K562 (cell line): ENCODE measurements around the gene CREM. TPM values are rescaled to one million over a fixed set of nuclear protein-coding genes. Genes with fewer than 3 reads are reported as not detected.
A peak's percentile ranks its signal among the peaks of the same experiment; 100 is the strongest.

ENCODE experiments used
- ATAC-seq: fragments of 200-7000 bp; cut with Tn5 transposase; 3 replicates; pipeline ENCODE4 v1.9.1; 2020; ENCODE audit warnings: moderate library complexity
- BruUV-seq: library from RNA; stranded (reverse); fragments of 400-500 nt; replicated peaks from 2 replicates; lab custom pipeline; 2021; lab: Mats Ljungman, UMichigan
- CTCF ChIA-PET: fragments of 300-600 bp; formaldehyde crosslinking; extraction: SDS; loops from one replicate; lab custom pipeline; 2021; ENCODE audit warnings: low intra/inter-chr PET ratio; lab: Yijun Ruan, JAX
- POLR2A ChIA-PET: fragments of 300-600, 350-650 bp; sonication (Branson Sonifier 250); formaldehyde crosslinking; extraction: SDS; loops from one replicate; lab custom pipeline; 2021; ENCODE audit warnings: antibody characterized with exemption, inconsistent platforms; lab: Yijun Ruan, JAX
- DNase-seq, 4 experiments: peaks; one replicate each; pipeline versions ENCODE4 v3.0.0 to v3.0.0-alpha.2; 2011 to 2018; ENCODE audit warnings: low spot score in 3 of 4, mixed read lengths in 3 of 4; ENCODE audit errors: extremely low read depth in 1 of 4
- FAIRE-seq: peaks from 2 replicates; lab custom pipeline; 2011; peaks lifted over from hg19 to GRCh38; lab: Jason Lieb, UNC
- H2AFZ ChIP-seq: 2 replicates; pipeline ENCODE4 v1.6.0; 2011; ENCODE audit warnings: low read depth, low read length, control low read depth, inconsistent platforms
- H3K27ac ChIP-seq: fragments of 200-600 bp; 3 replicates; pipeline ENCODE4 v1.8.0; 2011; ENCODE audit warnings: low read depth, mild to moderate bottlenecking, control low read depth, inconsistent platforms, low read length, moderate library complexity, mixed read lengths; ENCODE audit errors: extremely low read depth
- H3K27me3 ChIP-seq, 2 experiments: fragments of 300-600 bp in 1 of 2; 2 replicates in 1 of 2; 3 replicates in 1 of 2; pipeline versions ENCODE4 v1.6.0 to v1.8.0; 2011; ENCODE audit warnings: inconsistent platforms in 2 of 2, low read length in 2 of 2, mild to moderate bottlenecking in 1 of 2, mixed read lengths in 1 of 2, moderate library complexity in 1 of 2; ENCODE audit not compliant: control insufficient read depth in 2 of 2, insufficient read depth in 2 of 2
- H3K36me3 ChIP-seq: fragments of 300-600 bp; 3 replicates; pipeline ENCODE4 v1.8.0; 2011; ENCODE audit warnings: mild to moderate bottlenecking, low read length, inconsistent platforms; ENCODE audit not compliant: control insufficient read depth, insufficient read depth
- H3K4me1 ChIP-seq, 2 experiments: fragments of 200-600 bp in 1 of 2; replicated peaks in 1 of 2; 2 replicates in 1 of 2; 3 replicates in 1 of 2; pipeline versions ENCODE4 v1.5.1 to v1.8.0; 2011; ENCODE audit warnings: inconsistent platforms in 2 of 2, low read length in 2 of 2, mild to moderate bottlenecking in 1 of 2, mixed read lengths in 1 of 2, moderate library complexity in 1 of 2; ENCODE audit not compliant: control insufficient read depth in 2 of 2, insufficient read depth in 2 of 2
- H3K4me2 ChIP-seq: 2 replicates; pipeline ENCODE4 v1.6.1; 2011; ENCODE audit warnings: low read length, control low read depth, inconsistent platforms, mixed read lengths; ENCODE audit not compliant: insufficient read depth
- H3K4me3 ChIP-seq: fragments of 200-600 bp; sonication (generic), shearing (Covaris generic); 2 replicates; pipeline ENCODE4 v1.5.1; 2016; ENCODE audit warnings: control low read depth, inconsistent platforms
- H3K79me2 ChIP-seq: fragments of 200-600 bp; 3 replicates; pipeline ENCODE4 v1.8.0; 2011; ENCODE audit warnings: low read length, inconsistent platforms; ENCODE audit not compliant: control insufficient read depth, insufficient read depth
- H3K9ac ChIP-seq, 2 experiments: 2 replicates each; pipeline versions ENCODE4 v1.6.0 to v1.6.1; 2011; ENCODE audit warnings: low read depth in 2 of 2, low read length in 2 of 2, control low read depth in 1 of 2, inconsistent platforms in 1 of 2, mild to moderate bottlenecking in 1 of 2, mixed read lengths in 1 of 2; ENCODE audit not compliant: insufficient read depth in 1 of 2
- H3K9me1 ChIP-seq: one replicate; pipeline ENCODE4 v1.6.0; 2011; ENCODE audit warnings: inconsistent platforms, mild to moderate bottlenecking, low read length, moderate library complexity; ENCODE audit not compliant: control insufficient read depth, insufficient read depth
- H3K9me3 ChIP-seq: replicated peaks from 2 replicates; pipeline ENCODE4 v1.5.1; 2011; ENCODE audit warnings: low read depth, low read length, inconsistent platforms; ENCODE audit not compliant: control insufficient read depth, insufficient read depth
- H4K20me1 ChIP-seq: replicated peaks from 2 replicates; pipeline ENCODE4 v1.6.1; 2011; ENCODE audit warnings: low read length, inconsistent platforms, mixed read lengths; ENCODE audit not compliant: control insufficient read depth, insufficient read depth
- BCOR ChIP-seq: fragments of 450-650 bp; IDR thresholded peaks from 2 replicates; pipeline ENCODE4 v1.6.1; 2016
- ETS2 ChIP-seq: IDR thresholded peaks from 2 replicates; pipeline ENCODE4 v1.6.1; 2016; ENCODE audit warnings: borderline replicate concordance, missing genetic modification characterization, mild to moderate bottlenecking, moderate library complexity, missing compliant biosample characterization; ENCODE audit not compliant: poor library complexity, severe bottlenecking
- FOXJ3 ChIP-seq: sonication (generic); formaldehyde crosslinking; IDR thresholded peaks from 2 replicates; pipeline ENCODE4 v1.4.0; 2020; ENCODE audit warnings: mild to moderate bottlenecking, missing genetic modification reagents
- FOXK1 ChIP-seq: sonication (generic); formaldehyde crosslinking; IDR thresholded peaks from 2 replicates; pipeline ENCODE4 v1.8.0; 2022; ENCODE audit warnings: missing genetic modification reagents, mild to moderate bottlenecking, borderline replicate concordance
- GTF2A2 ChIP-seq: IDR thresholded peaks from 2 replicates; pipeline ENCODE4 v1.6.1; 2016; ENCODE audit warnings: mild to moderate bottlenecking, missing genetic modification characterization, missing compliant biosample characterization
- RBM14 ChIP-seq: fragments of 200-400 bp; formaldehyde crosslinking; IDR thresholded peaks from 2 replicates; pipeline ENCODE4 v1.6.1; 2018; ENCODE audit warnings: low read depth, mild to moderate bottlenecking, low read length, moderate library complexity, borderline replicate concordance; ENCODE audit not compliant: insufficient read depth
- RFX7 ChIP-seq: fragments of 250-450 bp; sonication (Bioruptor Pico); IDR thresholded peaks from 2 replicates; pipeline ENCODE4 v1.5.1; 2021; ENCODE audit warnings: mild to moderate bottlenecking
- ZFX ChIP-seq: sonication (generic); formaldehyde crosslinking; IDR thresholded peaks from 2 replicates; pipeline ENCODE4 v1.8.0; 2022; ENCODE audit warnings: mild to moderate bottlenecking, missing genetic modification reagents, moderate library complexity
- ZNF134 ChIP-seq: fragments of 250-450 bp; sonication (Bioruptor Pico); conservative IDR thresholded peaks from 2 replicates; pipeline ENCODE4 v1.4.0; 2020
- ZNF140 ChIP-seq: fragments of 250-450 bp; sonication (Bioruptor Pico); IDR thresholded peaks from 2 replicates; pipeline ENCODE4 v1.8.0; 2021; ENCODE audit warnings: moderate library complexity, mild to moderate bottlenecking, inconsistent platforms
- ZNF165 ChIP-seq: fragments of 250-450 bp; sonication (Bioruptor Pico); IDR thresholded peaks from 2 replicates; pipeline ENCODE4 v1.4.0; 2020; ENCODE audit warnings: borderline replicate concordance
- ZNF212 ChIP-seq: fragments of 450-650 bp; formaldehyde crosslinking; IDR thresholded peaks from 2 replicates; pipeline ENCODE4 v1.4.0; 2020; ENCODE audit warnings: mild to moderate bottlenecking
- ZNF232 ChIP-seq: sonication (generic); formaldehyde crosslinking; IDR thresholded peaks from 2 replicates; pipeline ENCODE4 v1.8.0; 2022; ENCODE audit warnings: mild to moderate bottlenecking, missing genetic modification reagents
- ZNF239 ChIP-seq: fragments of 250-450 bp; sonication (Bioruptor Pico); IDR thresholded peaks from 2 replicates; pipeline ENCODE4 v1.4.0; 2020; ENCODE audit warnings: mild to moderate bottlenecking
- ZNF24 ChIP-seq: fragments of 450-650 bp; IDR thresholded peaks from 2 replicates; pipeline ENCODE4 v1.6.1; 2016
- ZNF316 ChIP-seq: fragments of 450-650 bp; IDR thresholded peaks from 2 replicates; pipeline ENCODE4 v1.6.1; 2016
- ZNF384 ChIP-seq: IDR thresholded peaks from 2 replicates; pipeline ENCODE4 v1.6.1; 2012; ENCODE audit warnings: low read depth, low read length, improper control_type of control experiment
- WGBS: fragments of 100-300 bp; shearing (Covaris generic); methylation state at CpG from one replicate; pipeline ENCODE4 v1.1.6; 2016; ENCODE audit warnings: low coverage, mixed read lengths; ENCODE audit not compliant: insufficient coverage; ENCODE audit errors: missing lambda C conversion rate; 5-methylcytosine and 5-hydroxymethylcytosine counted together
- in situ Hi-C: fragments of 300-500 bp; cut with MboI; formaldehyde crosslinking; loops from 4 replicates; pipeline ENCODE4 v1.15.0; 2018; ENCODE audit warnings: inconsistent platforms, mixed read lengths
- intact Hi-C: fragments of 100-400 bp; cut with micrococcal nuclease; formaldehyde crosslinking; loops from 2 replicates; pipeline ENCODE4 v1.14.2; 2022
- polyA plus RNA-seq, 8 experiments: library from polyadenylated mRNA; depleted of rRNA in 4 of 8; stranded (reverse) in 5 of 8; unstranded in 3 of 8; fragments of >200 nt; fragmentation: Nextera tagmentation in 2 of 8; fragmentation: Illumina TruSeq in 1 of 8; extraction: Ambion mirVana in 2 of 8; extraction: Trizol in 1 of 8; gene quantifications; 2 replicates each; pipeline versions ENCODE4 v1.2.1 to v1.2.3, GENCODE V29; 2011 to 2014; ENCODE audit warnings: inconsistent platforms in 1 of 8, missing spikeins in 1 of 8
- total RNA-seq, 7 experiments: library from RNA; depleted of rRNA in 6 of 7; stranded (reverse); fragments of >200 nt in 6 of 7; fragmentation: Illumina TruSeq in 2 of 7; extraction: Trizol in 2 of 7; gene quantifications; 2 replicates each; pipeline versions ENCODE4 v1.2.1 to v1.2.3, GENCODE V29; 2011 to 2021; ENCODE audit warnings: low replicate concordance in 1 of 7

The CREM gene
- total and polyA plus RNA-seq, 9 of the 15 experiments (the other 6 are each of a cell fraction or from before 2014, with no cell fraction given), result 39.1 to 70.2 (median 48.3) TPM

DNA sequence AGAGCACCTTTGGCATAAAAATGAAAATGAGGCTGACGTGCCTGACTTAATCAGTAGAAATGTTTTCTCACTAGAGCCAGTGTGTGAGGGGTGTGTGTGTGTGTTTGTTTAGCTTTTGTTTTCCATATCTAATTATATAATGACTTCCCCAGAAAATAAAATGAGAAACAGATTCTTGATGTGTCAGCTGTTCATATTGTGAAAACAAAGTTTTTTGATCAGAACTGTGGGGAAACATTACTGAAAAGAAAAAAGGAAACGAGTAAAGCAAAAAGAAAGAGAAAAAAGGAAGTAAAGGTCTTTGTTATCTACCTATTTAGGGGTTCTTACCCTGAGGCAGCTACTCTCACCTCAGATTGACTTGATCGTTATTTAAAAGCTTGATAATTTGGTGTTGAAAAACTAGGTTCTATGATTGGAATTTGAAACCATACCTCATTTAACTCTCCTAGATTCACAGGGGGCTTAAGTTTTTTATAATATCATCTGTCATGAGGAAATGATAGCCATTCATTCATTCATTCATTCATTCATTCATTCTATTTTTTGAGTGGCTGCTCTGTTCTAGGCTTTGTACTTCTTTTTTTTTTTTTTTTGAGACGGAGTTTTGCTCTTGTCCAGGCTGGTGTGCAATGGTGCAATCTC is 58.0 kb downstream of the CREM start:
- Histone ChIP-seq H3K9ac (no peak overlapping the region), H3K27ac (no peak overlapping the region), H3K4me2 (no peak overlapping the region), H3K9me1 (no peaks in the 10 kb centered on the region), H3K36me3 (no peaks in the 10 kb centered on the region), H3K4me3 (no peak overlapping the region), H3K79me2 (no peaks in the 10 kb centered on the region), H3K27me3 (no peaks in the 10 kb centered on the region), H2AFZ (no peak overlapping the region), H3K4me1 (no peaks in the 10 kb centered on the region), H3K9me3 (no peaks in the 10 kb centered on the region), H4K20me1 (no peaks in the 10 kb centered on the region)
- 64% methylated on average over 3 of the region's 4 CpGs for WGBS
- no peak for ATAC-seq
- no peak for DNase-seq
- peak; percentile 92 for TF ChIP-seq ZNF24
- no peak for TF ChIP-seq ZNF232 (CRISPR knock-in tag)
- TF ChIP-seq ZNF316, result peak; percentile 40; the same call in 1 of the 2 replicates
- no peak for TF ChIP-seq BCOR
- POLR2A ChIA-PET, result interaction anchor here (0.5 to 1.5 kb wide), 2 partner anchors 12 to 327 kb away, joined by 4 read pairs; no protein-coding TSS in a partner anchor
- no TSS peak for BruUV-seq
- CTCF ChIA-PET, result no interaction called here
- in situ Hi-C loops, result no loop called here
- intact Hi-C loops, result no loop called here
- FAIRE-seq, result no peak

DNA sequence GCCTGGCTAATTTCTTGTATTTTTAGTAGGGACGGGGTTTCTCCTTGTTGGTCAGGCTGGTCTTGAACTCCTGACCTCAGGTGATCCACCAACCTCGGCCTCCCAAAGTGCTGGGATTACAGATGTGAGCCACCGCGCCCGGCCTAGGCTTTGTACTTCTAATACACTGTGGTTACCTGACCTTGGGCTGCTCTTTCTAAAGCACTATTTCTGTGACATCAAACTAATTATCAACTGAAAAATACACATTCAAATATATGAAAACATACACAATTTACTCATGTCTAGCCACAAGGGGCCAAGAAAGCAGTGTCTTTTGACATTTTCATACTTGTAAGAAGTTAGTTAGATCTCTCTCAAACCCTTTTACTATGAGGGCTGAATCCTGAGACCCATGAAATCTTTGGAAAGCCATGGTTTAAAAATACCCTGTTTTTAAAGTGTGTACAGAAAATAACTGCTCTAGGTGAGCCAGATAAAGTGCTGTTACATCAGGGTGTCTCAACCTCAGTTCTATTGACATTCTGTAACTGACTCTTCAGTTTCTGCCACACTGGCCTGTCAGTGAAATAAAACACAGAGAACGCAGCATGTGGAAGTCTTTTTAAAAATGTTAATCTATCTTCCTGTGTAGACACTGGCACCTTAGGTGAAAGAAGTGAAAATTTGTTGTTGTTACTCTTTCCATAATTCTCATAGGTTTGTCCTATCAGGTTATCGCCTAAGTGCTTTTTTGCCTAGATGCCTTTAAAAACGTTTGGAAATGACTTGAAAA is 58.8 kb downstream of the CREM start:
- Histone ChIP-seq H3K4me2 (no peak overlapping the region), H3K27me3 (no peaks in the 10 kb centered on the region), H3K4me3 (no peak overlapping the region), H3K9me1 (no peaks in the 10 kb centered on the region), H3K4me1 (no peaks in the 10 kb centered on the region), H2AFZ (no peak overlapping the region), H3K27ac (no peak overlapping the region), H3K79me2 (no peaks in the 10 kb centered on the region), H4K20me1 (no peaks in the 10 kb centered on the region), H3K36me3 (no peaks in the 10 kb centered on the region), H3K9me3 (no peaks in the 10 kb centered on the region), H3K9ac (no peak overlapping the region)
- ChIA-PET CTCF (no interaction called here), POLR2A (no interaction called here)
- FAIRE-seq (no peak), DNase-seq (no peak), ATAC-seq (peak; percentile 54)
- in situ Hi-C loops, result no loop called here
- WGBS, result 71% methylated on average over 8 of the region's 8 CpGs
- intact Hi-C loops, result no loop called here
- BruUV-seq, result no TSS peak
- TF ChIP-seq ZNF165 (CRISPR knock-in tag), result no peak
- no peak for TF ChIP-seq ZNF239 (CRISPR knock-in tag)
- no peak for TF ChIP-seq FOXJ3 (CRISPR knock-in tag)
- TF ChIP-seq ZNF140 (CRISPR knock-in tag), result no peak
- no peak for TF ChIP-seq ZNF134 (CRISPR knock-in tag)
- TF ChIP-seq ZNF212 (CRISPR knock-in tag), result no peak
- no peak for TF ChIP-seq RBM14
- TF ChIP-seq GTF2A2, result no peak
- TF ChIP-seq ETS2 (tag), result no peak
- TF ChIP-seq FOXK1 (CRISPR knock-in tag), result no peak
- TF ChIP-seq ZNF384, result no peak
- TF ChIP-seq RFX7, result no peak
- no peak for TF ChIP-seq ZFX (CRISPR knock-in tag)
